ENCODE results near the gene LARGE1.

LARGE1 gene

GRCh38 chr22:33447733-33448132 lies 472.5 kb downstream of the LARGE1 start:
- no peak for TF ChIP-seq CTCF (IDR thresholded peaks at IDR 0.05)
- no peak overlapping the region for H3K27ac ChIP-seq

- TF ChIP-seq CTCF (IDR thresholded peaks at IDR 0.05): no peak
- H3K27ac ChIP-seq: no peak overlapping the region
Observed at GRCh38 chr22:33443683-33444082, 476.6 kb downstream of the LARGE1 start.

DNA sequence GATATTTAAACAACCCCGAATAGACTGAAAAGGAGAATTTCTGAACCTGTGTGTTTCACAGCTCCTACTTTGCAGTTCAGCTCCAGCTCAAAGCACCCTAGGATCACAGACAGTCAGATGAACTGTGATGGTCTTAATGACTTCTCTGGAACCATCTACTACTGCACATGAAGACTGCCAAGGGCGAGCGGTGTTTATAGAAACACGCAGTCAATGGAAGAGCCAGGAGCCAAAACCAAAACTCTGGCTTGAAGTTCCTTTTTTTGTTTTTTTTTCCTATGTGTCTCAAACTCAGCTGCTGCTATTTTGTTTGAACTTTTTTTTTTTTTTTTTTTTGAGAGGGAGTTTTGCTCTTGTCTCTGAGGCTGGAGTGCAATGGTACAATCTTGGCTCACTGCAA lies 479.5 kb downstream of the LARGE1 start:
- TF ChIP-seq CTCF (IDR thresholded peaks at IDR 0.05) (no peak), ZFX (IDR thresholded peaks at IDR 0.05; ENCODE audit: borderline replicate concordance) (no peak)
- no peak overlapping the region for H3K27ac ChIP-seq

- H3K27ac ChIP-seq: no peak overlapping the region
Observed at GRCh38 chr22:33438273-33438672, 482.0 kb downstream of the LARGE1 start.

GRCh38 chr22:33431300-33431699 lies 489.0 kb downstream of the LARGE1 start:
- H3K27ac ChIP-seq: no peak overlapping the region
- TF ChIP-seq CTCF (IDR thresholded peaks at IDR 0.05) (no peak), ZFX (IDR thresholded peaks at IDR 0.05; ENCODE audit: borderline replicate concordance) (no peak)

More at GRCh38 chr22:33438273-33438672, 482.0 kb downstream of the LARGE1 start:
- TF ChIP-seq ZFX (IDR thresholded peaks at IDR 0.05; ENCODE audit: borderline replicate concordance) (no peak), CTCF (IDR thresholded peaks at IDR 0.05) (no peak)

- no peak overlapping the region for H3K27ac ChIP-seq
- TF ChIP-seq CTCF (IDR thresholded peaks at IDR 0.05) (no peak), ZFX (IDR thresholded peaks at IDR 0.05; ENCODE audit: borderline replicate concordance) (no peak)
Observed at GRCh38 chr22:33429281-33429680, 491.0 kb downstream of the LARGE1 start.

DNA sequence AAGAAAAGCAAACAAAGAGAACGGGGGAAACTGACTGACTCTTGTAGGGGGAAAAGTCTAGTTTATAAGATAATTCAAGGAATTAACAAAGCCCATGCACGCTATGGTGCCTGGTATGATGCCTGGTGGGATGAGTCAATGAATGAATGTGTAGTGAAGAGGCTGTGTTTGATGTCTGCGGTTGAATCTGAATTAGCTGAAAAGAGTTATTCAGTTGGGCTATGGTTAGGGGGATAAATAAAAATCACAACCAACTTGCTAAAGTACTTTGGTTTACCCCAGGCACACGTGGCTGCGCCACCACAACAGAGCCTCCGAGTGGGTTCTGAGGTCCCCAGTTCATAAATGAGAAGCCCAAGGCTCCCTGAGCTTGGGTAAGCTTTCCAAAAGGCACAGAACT lies 492.8 kb downstream of the LARGE1 start:
- TF ChIP-seq CTCF (IDR thresholded peaks at IDR 0.05) (no peak), ZFX (IDR thresholded peaks at IDR 0.05; ENCODE audit: borderline replicate concordance) (no peak)
- H3K27ac ChIP-seq: no peak overlapping the region
